Measurements from ENCODE around the gene SNX9.

- TF ChIP-seq CTCF (IDR thresholded peaks at IDR 0.05; ENCODE audit: insufficient read depth, low read depth, low read length) (no peak), EZH2 (IDR thresholded peaks at IDR 0.05; ENCODE audit: insufficient read depth, low read length) (no peak)
Observed at GRCh38 chr6:157825243-157825904, 2.3 kb downstream of the SNX9 start.
